OCI-LY3 (cell line): Measurements from ENCODE around the gene MRPS22.
"Not testable (repeated sequence)": the region's sequence is repeated elsewhere in the genome, so short reads cannot be mapped to it uniquely, and the experiment has no call there.

ENCODE experiments used
- EZH2phosphoT487 ChIP-seq: fragments of 200-600 bp; shearing (Covaris generic); IDR thresholded peaks from 2 replicates; pipeline ENCODE4 v1.6.1; 2018; ENCODE audit warnings: antibody characterized with exemption, mixed run types, low read depth
- TF ChIP-seq, protein P1 (sequence below): fragments of 200-600, 300-600 bp; sonication (generic); IDR thresholded peaks from 2 replicates; pipeline ENCODE4 v1.5.1; 2014; ENCODE audit warnings: antibody characterized with exemption, low read length, low read depth

DNA sequence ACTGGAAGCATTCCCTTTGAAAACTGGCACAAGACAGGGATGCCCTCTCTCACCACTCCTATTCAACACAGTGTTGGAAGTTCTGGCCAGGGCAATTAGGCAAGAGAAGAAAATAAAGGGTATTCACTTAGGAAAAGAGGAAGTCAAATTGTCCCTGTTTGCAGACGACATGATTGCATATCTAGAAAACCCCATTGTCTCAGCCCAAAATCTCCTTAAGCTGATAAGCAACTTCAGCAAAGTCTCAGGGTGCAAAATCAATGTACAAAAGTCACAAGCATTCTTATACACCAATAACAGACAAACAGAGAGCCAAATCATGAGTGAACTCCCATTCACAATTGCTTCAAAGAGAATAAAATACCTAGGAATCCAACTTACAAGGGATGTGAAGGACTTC is 9.1 kb upstream of the MRPS22 start:
- TF ChIP-seq, protein P1, sequence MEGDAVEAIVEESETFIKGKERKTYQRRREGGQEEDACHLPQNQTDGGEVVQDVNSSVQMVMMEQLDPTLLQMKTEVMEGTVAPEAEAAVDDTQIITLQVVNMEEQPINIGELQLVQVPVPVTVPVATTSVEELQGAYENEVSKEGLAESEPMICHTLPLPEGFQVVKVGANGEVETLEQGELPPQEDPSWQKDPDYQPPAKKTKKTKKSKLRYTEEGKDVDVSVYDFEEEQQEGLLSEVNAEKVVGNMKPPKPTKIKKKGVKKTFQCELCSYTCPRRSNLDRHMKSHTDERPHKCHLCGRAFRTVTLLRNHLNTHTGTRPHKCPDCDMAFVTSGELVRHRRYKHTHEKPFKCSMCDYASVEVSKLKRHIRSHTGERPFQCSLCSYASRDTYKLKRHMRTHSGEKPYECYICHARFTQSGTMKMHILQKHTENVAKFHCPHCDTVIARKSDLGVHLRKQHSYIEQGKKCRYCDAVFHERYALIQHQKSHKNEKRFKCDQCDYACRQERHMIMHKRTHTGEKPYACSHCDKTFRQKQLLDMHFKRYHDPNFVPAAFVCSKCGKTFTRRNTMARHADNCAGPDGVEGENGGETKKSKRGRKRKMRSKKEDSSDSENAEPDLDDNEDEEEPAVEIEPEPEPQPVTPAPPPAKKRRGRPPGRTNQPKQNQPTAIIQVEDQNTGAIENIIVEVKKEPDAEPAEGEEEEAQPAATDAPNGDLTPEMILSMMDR = not testable (repeated sequence)
- not testable (repeated sequence) for TF ChIP-seq EZH2phosphoT487
